Astrocyte of the cerebellum (primary cell): ENCODE data around the gene PTPN7.
"Not testable (repeated sequence)": the region's sequence is repeated elsewhere in the genome, so short reads cannot be mapped to it uniquely, and the experiment has no call there.

Experiments used
- DNase-seq: peaks from one replicate; pipeline ENCODE4 v3.0.0-alpha.2; 2011; ENCODE audit warnings: low read depth
- H3K4me3 ChIP-seq: 2 replicates; pipeline ENCODE4 v1.5.1; 2011; ENCODE audit warnings: mild to moderate bottlenecking, low read depth, low read length, moderate library complexity
- CTCF ChIP-seq: IDR thresholded peaks from 2 replicates; pipeline ENCODE4 v1.5.1; 2012; ENCODE audit warnings: low read length, low read depth, moderate library complexity, mild to moderate bottlenecking; ENCODE audit errors: missing control alignments
- in situ Hi-C: cut with HindIII; loops from 2 replicates; pipeline ENCODE4 v1.10.0; 2017; ENCODE audit warnings: low sequenced_read_pairs

PTPN7 gene

GRCh38 chr1:202150602-202151001 lies 9.8 kb downstream of the PTPN7 start:
- DNase-seq, result no peak
- no peak overlapping the region for H3K4me3 ChIP-seq
- in situ Hi-C loops, result no loop called here
- no peak for TF ChIP-seq CTCF

- no peak overlapping the region for H3K4me3 ChIP-seq
- in situ Hi-C loops, result no loop called here
- DNase-seq, result no peak
- no peak for TF ChIP-seq CTCF
Observed at GRCh38 chr1:202150187-202150586, 10.2 kb downstream of the PTPN7 start.

DNA sequence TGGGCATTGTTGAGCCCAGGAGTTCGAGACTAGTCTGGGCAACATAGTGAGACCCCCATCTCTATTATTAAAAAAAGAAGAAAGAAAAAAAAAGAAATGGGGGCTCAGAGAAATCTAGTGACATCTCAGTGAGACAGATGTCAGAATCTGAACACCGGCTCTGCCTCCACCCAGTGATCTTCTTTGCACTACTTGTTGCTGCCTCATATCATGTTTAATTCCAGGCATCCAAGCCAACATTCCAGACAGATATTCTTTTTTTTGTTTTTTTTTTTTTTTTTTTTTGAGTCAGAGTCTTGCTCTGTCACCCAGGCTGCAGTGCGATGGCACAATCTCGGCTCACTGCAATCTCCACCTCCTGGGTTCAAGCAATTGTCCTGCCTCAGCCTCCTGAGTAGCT lies 10.8 kb downstream of the PTPN7 start:
- in situ Hi-C loops, result no loop called here
- no peak for TF ChIP-seq CTCF
- DNase-seq, result no peak
- H3K4me3 ChIP-seq, result no peak overlapping the region

GRCh38 chr1:202148391-202148790 lies 12.0 kb downstream of the PTPN7 start:
- no peak overlapping the region for H3K4me3 ChIP-seq

GRCh38 chr1:202146993-202147392 lies 13.4 kb downstream of the PTPN7 start:
- no peak for TF ChIP-seq CTCF
- no peak overlapping the region for H3K4me3 ChIP-seq
- DNase-seq, result no peak
- in situ Hi-C loops, result no loop called here

More at GRCh38 chr1:202148391-202148790, 12.0 kb downstream of the PTPN7 start:
- in situ Hi-C loops, result no loop called here
- TF ChIP-seq CTCF, result no peak
- no peak for DNase-seq

DNA sequence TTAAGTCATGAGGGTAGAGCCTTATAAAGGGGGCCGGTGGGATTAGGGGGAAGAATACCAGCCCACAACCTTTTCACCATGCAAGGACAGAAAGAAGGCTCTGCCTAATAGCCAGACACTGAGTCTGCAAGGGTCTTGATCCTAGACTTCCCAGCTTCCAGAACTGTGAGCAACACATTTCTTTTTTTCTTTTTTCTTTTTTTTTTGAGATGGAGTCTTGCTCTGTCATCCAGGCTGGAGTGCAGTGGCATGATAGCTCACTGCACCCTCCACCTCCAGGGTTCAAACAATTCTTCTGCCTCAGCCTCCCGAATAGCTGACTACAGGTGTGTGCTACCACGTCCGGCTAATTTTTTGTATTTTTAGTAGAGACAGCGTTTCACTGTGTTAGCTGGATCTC lies 14.1 kb downstream of the PTPN7 start:
- H3K4me3 ChIP-seq, result no peak overlapping the region
- in situ Hi-C loops, result no loop called here
- no peak for TF ChIP-seq CTCF
- no peak for DNase-seq

GRCh38 chr1:202145744-202146140 lies 14.7 kb downstream of the PTPN7 start:
- H3K4me3 ChIP-seq, in situ Hi-C loops, DNase-seq: not testable (repeated sequence)
